ENCODE data around the gene HLA-B.
"Not testable (repeated sequence)": the region's sequence is repeated elsewhere in the genome, so short reads cannot be mapped to it uniquely, and the experiment has no call there.

HLA-B gene

GRCh38 chr6:31399589-31400466 lies 42.8 kb upstream of the HLA-B start:
- H3K4me1 ChIP-seq (ENCODE audit: control insufficient read depth in 2 of 2, insufficient read depth in 1 of 2, low read depth in 1 of 2, low read length in 2 of 2): peaks cover 4 to 5% of the 10 kb centered on the region in 2 donors
- peaks cover 0 to 64% (median 3%) of the 10 kb centered on the region in 3 experiments for H3K27me3 ChIP-seq (ENCODE audit: control insufficient read depth in 3 of 3, insufficient read depth in 3 of 3, low read depth in 1 of 3, low read length in 3 of 3)
- H2BK5ac ChIP-seq (ENCODE audit: low read length): peak overlapping the region; percentile 48
- peak overlapping the region; percentile 70 for H3K27ac ChIP-seq (replicated peaks; ENCODE audit: low read length)
- H3K9ac ChIP-seq (ENCODE audit: low read depth, low read length, poor library complexity): peak overlapping the region; percentile 81
- H4K91ac ChIP-seq (ENCODE audit: low read depth, low read length, poor library complexity): no peak overlapping the region
- peak overlapping the region; percentile 83 for H2BK120ac ChIP-seq (ENCODE audit: low read depth, low read length)
- no peaks in the 10 kb centered on the region for H3K36me3 ChIP-seq (replicated peaks in 1 of 2; ENCODE audit: control insufficient read depth in 2 of 2, insufficient read depth in 2 of 2, low read length in 2 of 2)
- H2BK15ac ChIP-seq (ENCODE audit: low read length): no peak overlapping the region
- peaks cover 2 to 17% of the 10 kb centered on the region in 2 donors for H3K9me3 ChIP-seq (replicated peaks in 1 of 2; ENCODE audit: control insufficient read depth in 2 of 2, insufficient read depth in 1 of 2, low read depth in 1 of 2, low read length in 2 of 2)
- H3K4ac ChIP-seq (ENCODE audit: low read length): no peak overlapping the region
- no peak overlapping the region for H4K8ac ChIP-seq (ENCODE audit: low read depth, low read length)
- H2AK5ac ChIP-seq (ENCODE audit: low read depth, low read length): no peak overlapping the region
- H2AFZ ChIP-seq (ENCODE audit: low read length): peak overlapping the region; percentile 83
- 100% methylated on average over 1 of the region's 57 CpGs for WGBS, 2 donors (ENCODE audit: extremely low coverage in 2 of 2, insufficient read length in 2 of 2, insufficient replicate concordance in 1 of 2)
- no peak overlapping the region for H3K14ac ChIP-seq (ENCODE audit: low read length)
- H2BK12ac ChIP-seq (ENCODE audit: low read length): no peak overlapping the region
- H3K23ac ChIP-seq (ENCODE audit: low read depth, low read length, poor library complexity): no peak overlapping the region
- H3K4me2 ChIP-seq (ENCODE audit: insufficient read depth, low read length, poor library complexity, severe bottlenecking): peak overlapping the region; percentile 87
- H3K79me1 ChIP-seq (ENCODE audit: low read depth, low read length): peaks cover 8% of the 10 kb centered on the region
- peak; percentile 73 for DNase-seq (ENCODE audit: low spot score)
- peak overlapping the region; percentile 21 to 88 for H3K4me3 ChIP-seq (ENCODE audit: low read length in 2 of 2)
- H3K18ac ChIP-seq (ENCODE audit: low read length): peak overlapping the region; percentile 9

DNA sequence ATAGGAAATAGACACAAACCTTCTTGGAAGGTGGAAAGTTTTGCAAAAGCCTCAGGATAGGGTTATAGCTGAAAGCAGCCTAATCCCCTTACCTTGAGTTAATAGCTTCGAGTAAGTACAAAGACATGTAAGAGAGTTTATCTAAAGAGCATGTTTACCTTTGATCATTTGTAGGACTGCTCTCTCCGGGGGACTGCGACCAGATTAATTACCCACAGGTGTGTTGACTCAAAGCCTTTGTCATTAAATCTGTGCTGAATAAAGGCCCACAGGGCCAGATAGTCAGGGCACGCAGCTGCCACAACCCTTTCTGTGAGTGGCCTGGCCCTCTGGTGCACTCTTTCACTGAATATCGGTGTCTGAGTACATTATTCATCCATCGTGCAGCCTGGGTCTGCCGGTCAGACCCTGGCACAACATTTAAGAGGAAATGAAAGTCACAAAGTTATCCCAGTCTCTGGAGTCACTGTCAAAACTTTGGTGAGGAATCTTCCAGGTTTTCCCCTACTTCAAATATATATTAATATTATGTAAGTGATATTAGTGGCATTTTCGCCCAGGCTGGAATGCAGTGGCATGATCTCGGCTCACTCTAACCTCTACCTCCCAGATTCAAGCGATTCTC lies 41.0 kb upstream of the HLA-B start:
- Histone ChIP-seq H2BK5ac (ENCODE audit: low read length) (no peak overlapping the region), H2BK12ac (ENCODE audit: low read length) (no peak overlapping the region), H2AK5ac (ENCODE audit: low read depth, low read length) (no peak overlapping the region), H4K91ac (ENCODE audit: low read depth, low read length, poor library complexity) (no peak overlapping the region), H3K27me3 (ENCODE audit: control insufficient read depth in 3 of 3, insufficient read depth in 3 of 3, low read depth in 1 of 3, low read length in 3 of 3) (peaks cover 0 to 46% (median 3%) of the 10 kb centered on the region in 3 experiments), H3K4ac (ENCODE audit: low read length) (no peak overlapping the region), H3K36me3 (replicated peaks in 1 of 2; ENCODE audit: control insufficient read depth in 2 of 2, insufficient read depth in 2 of 2, low read length in 2 of 2) (no peaks in the 10 kb centered on the region), H3K14ac (ENCODE audit: low read length) (no peak overlapping the region), H2BK15ac (ENCODE audit: low read length) (no peak overlapping the region), H3K79me1 (ENCODE audit: low read depth, low read length) (no peaks in the 10 kb centered on the region), H3K4me3 (ENCODE audit: low read length in 2 of 2) (no peak overlapping the region), H3K27ac (replicated peaks; ENCODE audit: low read length) (no peak overlapping the region), H3K4me2 (ENCODE audit: insufficient read depth, low read length, poor library complexity, severe bottlenecking) (no peak overlapping the region), H3K23ac (ENCODE audit: low read depth, low read length, poor library complexity) (no peak overlapping the region), H4K8ac (ENCODE audit: low read depth, low read length) (no peak overlapping the region), H3K9me3 (replicated peaks in 1 of 2; ENCODE audit: control insufficient read depth in 2 of 2, insufficient read depth in 1 of 2, low read depth in 1 of 2, low read length in 2 of 2) (peaks cover 2 to 17% of the 10 kb centered on the region in 2 donors), H2AFZ (ENCODE audit: low read length) (no peak overlapping the region), H3K4me1 (ENCODE audit: control insufficient read depth in 2 of 2, insufficient read depth in 1 of 2, low read depth in 1 of 2, low read length in 2 of 2) (peaks cover 0 to 6% of the 10 kb centered on the region in 2 donors), H3K9ac (ENCODE audit: low read depth, low read length, poor library complexity) (no peak overlapping the region), H2BK120ac (ENCODE audit: low read depth, low read length) (no peak overlapping the region), H3K18ac (ENCODE audit: low read length) (no peak overlapping the region)
- DNase-seq (ENCODE audit: low spot score): no peak
- no CpG with 5 or more reads among the region's 10 CpGs for WGBS, 2 donors (ENCODE audit: extremely low coverage in 2 of 2, insufficient read length in 2 of 2, insufficient replicate concordance in 1 of 2)

GRCh38 chr6:31397153-31397499 lies 40.1 kb upstream of the HLA-B start:
- H2BK12ac ChIP-seq (ENCODE audit: low read length); H3K4ac ChIP-seq (ENCODE audit: low read length); H2AK5ac ChIP-seq (ENCODE audit: low read depth, low read length); H3K18ac ChIP-seq (ENCODE audit: low read length); H4K91ac ChIP-seq (ENCODE audit: low read depth, low read length, poor library complexity); DNase-seq (ENCODE audit: low spot score); H3K4me2 ChIP-seq (ENCODE audit: insufficient read depth, low read length, poor library complexity, severe bottlenecking); H2BK120ac ChIP-seq (ENCODE audit: low read depth, low read length); H3K9ac ChIP-seq (ENCODE audit: low read depth, low read length, poor library complexity); H3K36me3 ChIP-seq (replicated peaks in 1 of 2; ENCODE audit: control insufficient read depth in 2 of 2, insufficient read depth in 2 of 2, low read length in 2 of 2); H4K8ac ChIP-seq (ENCODE audit: low read depth, low read length); H2AFZ ChIP-seq (ENCODE audit: low read length); H3K23ac ChIP-seq (ENCODE audit: low read depth, low read length, poor library complexity); H2BK15ac ChIP-seq (ENCODE audit: low read length); H3K79me1 ChIP-seq (ENCODE audit: low read depth, low read length); H3K14ac ChIP-seq (ENCODE audit: low read length); H3K9me3 ChIP-seq (replicated peaks in 1 of 2; ENCODE audit: control insufficient read depth in 2 of 2, insufficient read depth in 1 of 2, low read depth in 1 of 2, low read length in 2 of 2); H3K4me1 ChIP-seq (ENCODE audit: control insufficient read depth in 2 of 2, insufficient read depth in 1 of 2, low read depth in 1 of 2, low read length in 2 of 2); H2BK5ac ChIP-seq (ENCODE audit: low read length); H3K27ac ChIP-seq (replicated peaks; ENCODE audit: low read length); H3K4me3 ChIP-seq (ENCODE audit: low read length in 2 of 2): not testable (repeated sequence)
- WGBS, 2 donors (ENCODE audit: extremely low coverage in 2 of 2, insufficient read length in 2 of 2, insufficient replicate concordance in 1 of 2): no CpG with 5 or more reads among the region's 8 CpGs
- peaks cover 0 to 38% (median 3%) of the 10 kb centered on the region in 3 experiments for H3K27me3 ChIP-seq (ENCODE audit: control insufficient read depth in 3 of 3, insufficient read depth in 3 of 3, low read depth in 1 of 3, low read length in 3 of 3)
